GM18519 (cell line): ENCODE results near the gene TLR5.

Source experiments
- ATAC-seq: cut with Tn5 transposase; IDR thresholded peaks from one replicate; pipeline ENCODE4 v1.9.1; 2021; ENCODE audit warnings: mild to moderate bottlenecking, moderate library complexity; ENCODE audit not compliant: unreplicated experiment, low FRiP score

TLR5 gene

GRCh38 chr1:223116950-223117349, 26.1 kb downstream of the TLR5 start:
- ATAC-seq, result no peak

GRCh38 chr1:223114871-223115270, 28.2 kb downstream of the TLR5 start:
- no peak for ATAC-seq

DNA sequence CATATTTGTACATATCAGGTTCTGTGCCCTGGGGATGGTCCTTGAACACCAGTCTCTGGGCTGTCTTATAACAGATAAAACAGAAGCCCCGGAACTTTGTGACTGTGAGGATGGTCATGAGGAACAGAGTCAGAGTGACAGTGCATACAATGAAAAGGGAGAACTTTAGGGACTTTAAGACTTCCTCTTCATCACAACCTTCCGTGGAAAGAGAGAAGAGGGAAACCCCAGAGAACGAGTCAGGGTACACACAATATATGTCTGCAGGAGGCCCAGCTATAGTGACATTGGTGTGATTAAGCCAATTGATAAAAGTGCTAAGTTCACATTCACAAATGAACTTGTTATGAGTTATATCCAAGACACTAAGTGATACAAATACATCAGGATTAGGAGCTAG, 32.1 kb downstream of the TLR5 start:
- ATAC-seq, result no peak

- ATAC-seq, result no peak
Observed at GRCh38 chr1:223109581-223110026, 33.4 kb downstream of the TLR5 start.

GRCh38 chr1:223106856-223107255, 36.2 kb downstream of the TLR5 start:
- no peak for ATAC-seq

DNA sequence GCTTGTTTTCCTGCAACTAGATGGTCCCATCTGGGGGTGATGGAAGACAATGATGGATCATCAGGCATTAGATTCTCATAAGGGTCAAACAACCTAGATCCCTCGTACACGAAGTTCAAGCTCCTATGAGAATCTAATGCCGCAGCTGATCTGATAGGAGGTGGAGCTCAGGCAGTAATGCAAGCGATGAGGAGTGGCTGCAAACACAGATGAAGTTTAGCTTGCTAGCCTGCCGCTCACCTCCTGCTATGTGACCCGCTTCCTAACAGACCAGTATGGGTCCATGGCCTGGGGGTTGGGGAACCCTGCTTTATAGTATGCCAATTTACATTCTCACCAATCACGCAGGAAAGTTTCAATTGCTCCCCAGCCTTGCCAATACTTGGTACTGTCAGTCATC, 37.5 kb downstream of the TLR5 start:
- ATAC-seq, result no peak

GRCh38 chr1:223102797-223103533, 40.1 kb downstream of the TLR5 start:
- no peak for ATAC-seq

DNA sequence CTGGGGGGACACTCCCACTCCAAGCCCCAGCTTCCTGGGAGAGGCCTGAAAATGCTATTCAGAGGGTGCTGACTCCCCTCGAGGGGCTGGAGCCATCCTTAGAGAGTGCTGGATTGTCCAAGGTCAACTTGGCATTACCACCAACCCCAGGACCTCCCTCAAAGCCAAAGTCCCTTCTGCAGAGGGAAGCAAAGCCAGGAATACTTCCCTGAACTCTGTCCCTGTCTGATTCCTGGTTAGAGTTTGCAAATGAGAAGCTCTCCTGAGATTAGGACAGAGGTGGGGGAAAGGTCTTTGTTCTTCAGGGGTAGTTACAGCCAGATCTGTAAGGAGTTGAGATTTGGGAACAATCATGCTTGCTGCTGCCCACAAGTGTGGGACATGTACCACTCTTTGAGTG, 45.3 kb downstream of the TLR5 start:
- no peak for ATAC-seq

GRCh38 chr1:223095870-223096269, 47.2 kb downstream of the TLR5 start:
- no peak for ATAC-seq

GRCh38 chr1:223091896-223092295, 51.2 kb downstream of the TLR5 start:
- ATAC-seq, result no peak

DNA sequence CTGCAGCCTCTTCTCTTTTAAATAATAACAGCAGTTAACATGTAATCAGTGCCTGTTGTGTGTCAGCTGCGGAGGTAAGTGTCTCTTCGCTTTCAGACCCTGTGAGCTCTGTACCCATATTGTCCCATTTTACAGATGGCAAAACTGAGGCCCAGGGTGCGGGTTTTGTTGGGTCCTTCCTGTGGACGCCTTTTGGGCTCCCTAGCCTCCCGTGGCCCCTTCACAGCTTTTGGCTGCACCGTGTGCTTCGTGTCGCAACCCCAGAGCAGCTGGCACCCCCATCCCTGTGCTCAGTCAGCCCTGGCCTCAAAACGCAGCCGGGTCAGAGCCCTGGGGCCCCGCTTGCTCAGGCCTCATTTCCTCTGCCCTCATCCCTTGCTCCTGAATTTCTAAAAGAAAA, 53.8 kb downstream of the TLR5 start:
- no peak for ATAC-seq

DNA sequence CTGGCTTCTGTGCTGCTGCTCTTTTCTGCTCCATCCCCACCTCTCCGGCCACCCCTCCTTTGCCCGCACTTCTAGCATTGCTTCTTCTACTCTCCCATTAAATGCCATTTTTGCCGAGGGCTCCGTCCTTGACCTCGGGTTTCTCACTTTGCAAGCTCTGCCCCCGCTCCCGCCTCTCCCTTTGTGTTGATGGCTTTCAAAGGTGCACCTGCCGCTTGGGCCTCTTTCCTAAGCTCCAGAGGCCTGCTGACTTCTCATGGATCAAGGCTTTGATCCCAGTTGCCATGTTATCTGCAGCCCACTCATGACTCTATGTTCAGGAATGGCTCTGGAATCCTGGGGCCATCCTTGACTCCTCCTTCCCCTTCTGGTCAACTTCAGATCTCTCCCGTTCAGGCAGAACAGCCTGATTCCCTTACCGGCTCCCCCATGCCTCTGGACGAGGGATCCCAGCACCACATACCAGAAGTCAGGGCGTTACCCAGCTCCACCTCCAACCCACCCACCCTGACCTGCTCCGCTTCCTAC, 54.3 kb downstream of the TLR5 start:
- no peak for ATAC-seq

- no peak for ATAC-seq
Observed at GRCh38 chr1:223087291-223088255, 55.5 kb downstream of the TLR5 start.

DNA sequence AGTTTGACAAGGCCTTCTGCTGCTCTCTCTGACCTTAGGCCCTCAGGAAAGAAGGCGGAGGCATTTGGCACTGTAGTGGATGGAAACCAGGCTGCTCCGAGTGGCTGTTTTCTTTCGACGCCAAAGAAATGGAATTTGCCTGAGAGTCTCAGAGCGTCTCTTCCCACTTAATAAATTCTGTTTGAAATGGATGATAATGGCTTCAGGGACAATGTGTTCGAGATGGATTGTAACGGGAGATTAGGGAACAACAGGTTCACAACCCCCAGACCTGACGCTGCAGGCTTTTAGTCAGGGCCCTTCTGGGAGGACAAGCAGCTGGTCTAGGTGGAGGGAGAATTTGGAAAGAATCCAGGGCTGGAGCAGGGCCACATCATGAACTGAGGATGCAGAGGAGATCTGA, 58.6 kb downstream of the TLR5 start:
- ATAC-seq, result no peak

GRCh38 chr1:223083831-223084230, 59.2 kb downstream of the TLR5 start:
- no peak for ATAC-seq

- no peak for ATAC-seq
Observed at GRCh38 chr1:223082914-223083313, 60.1 kb downstream of the TLR5 start.

- ATAC-seq, result peak; percentile 83
Observed at GRCh38 chr1:223081181-223081994, 61.7 kb downstream of the TLR5 start.

- no peak for ATAC-seq
Observed at GRCh38 chr1:223079498-223079897, 63.5 kb downstream of the TLR5 start.

DNA sequence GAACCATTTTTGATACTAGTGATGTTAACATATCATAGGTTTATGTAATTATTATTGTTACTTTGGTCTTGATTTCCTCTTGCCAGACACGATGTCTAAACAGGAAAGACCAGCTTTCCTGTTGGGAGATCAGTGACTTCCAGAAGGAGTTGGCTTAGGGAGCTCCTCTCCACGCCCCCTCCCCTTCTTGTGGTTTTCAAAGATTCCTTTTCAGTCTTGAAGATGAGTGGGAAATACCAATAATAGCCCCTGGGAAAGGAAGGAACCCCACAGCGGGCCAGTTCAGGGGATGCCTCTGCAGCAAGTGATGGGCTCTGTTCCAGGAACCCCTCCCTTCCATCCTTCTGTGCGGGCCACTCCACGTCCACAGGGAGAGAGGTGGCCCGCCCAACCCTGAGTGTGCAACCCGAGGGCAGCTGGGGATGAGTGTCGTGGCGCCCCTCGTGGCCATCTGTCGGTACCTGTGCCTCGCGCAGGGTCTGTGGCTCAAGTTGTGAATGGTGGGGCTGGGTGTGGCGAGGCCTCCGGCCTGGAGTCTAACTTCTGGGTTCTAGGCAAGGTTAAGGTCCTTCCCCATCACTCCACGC, 65.7 kb downstream of the TLR5 start:
- ATAC-seq, result no peak

DNA sequence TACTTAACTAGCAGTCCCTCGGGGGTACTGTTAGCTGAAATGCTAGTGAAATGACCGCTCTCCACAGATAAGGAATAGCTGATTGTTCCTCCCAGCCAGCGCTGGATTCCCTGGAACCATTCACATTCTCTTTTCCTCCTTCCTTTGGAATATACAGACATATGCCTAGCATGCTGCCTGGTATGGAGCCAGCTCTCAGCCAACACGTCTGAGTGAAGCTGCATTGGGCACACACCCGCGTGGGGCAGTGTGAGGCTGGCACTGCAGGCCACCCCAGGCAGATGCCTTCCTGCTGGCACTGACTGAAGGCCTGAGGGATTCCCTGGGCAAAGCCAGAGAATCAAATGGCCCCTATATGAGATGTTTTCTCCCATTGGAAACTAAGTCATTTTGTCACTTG, 66.7 kb downstream of the TLR5 start:
- no peak for ATAC-seq
